ENCODE data around the gene SERPINF2.
"Not testable (repeated sequence)": the region's sequence is repeated elsewhere in the genome, so short reads cannot be mapped to it uniquely, and the experiment has no call there.

The SERPINF2 gene

GRCh38 chr17:1797323-1797722, 54.7 kb downstream of the SERPINF2 start:
- H3K36me3 ChIP-seq (ENCODE audit: control insufficient read depth, insufficient read depth, low read length), result peaks cover 28% of the 10 kb centered on the region
- H3K4me3 ChIP-seq (ENCODE audit: low read depth, low read length), result no peak overlapping the region
- H3K4me1 ChIP-seq (ENCODE audit: control insufficient read depth, insufficient read depth, low read length), result no peaks in the 10 kb centered on the region
- no peak overlapping the region for H3K9ac ChIP-seq (ENCODE audit: low read length)
- H3K27ac ChIP-seq (ENCODE audit: low read depth, low read length), result no peak overlapping the region
- no peaks in the 10 kb centered on the region for H3K27me3 ChIP-seq (ENCODE audit: control insufficient read depth, insufficient read depth, low read length)
- no peaks in the 10 kb centered on the region for H3K9me3 ChIP-seq (ENCODE audit: control insufficient read depth, insufficient read depth, low read depth, low read length)

GRCh38 chr17:1797846-1798245, 55.2 kb downstream of the SERPINF2 start:
- H3K4me1 ChIP-seq (ENCODE audit: control insufficient read depth, insufficient read depth, low read length); H3K9me3 ChIP-seq (ENCODE audit: control insufficient read depth, insufficient read depth, low read depth, low read length); H3K27me3 ChIP-seq (ENCODE audit: control insufficient read depth, insufficient read depth, low read length); H3K27ac ChIP-seq (ENCODE audit: low read depth, low read length); H3K4me3 ChIP-seq (ENCODE audit: low read depth, low read length); H3K9ac ChIP-seq (ENCODE audit: low read length): not testable (repeated sequence)
- H3K36me3 ChIP-seq (ENCODE audit: control insufficient read depth, insufficient read depth, low read length), result peaks cover 28% of the 10 kb centered on the region

- Histone ChIP-seq H3K4me1 (ENCODE audit: control insufficient read depth, insufficient read depth, low read length) (no peaks in the 10 kb centered on the region), H3K36me3 (ENCODE audit: control insufficient read depth, insufficient read depth, low read length) (peaks cover 44% of the 10 kb centered on the region), H3K9ac (ENCODE audit: low read length) (no peak overlapping the region), H3K4me3 (ENCODE audit: low read depth, low read length) (no peak overlapping the region), H3K9me3 (ENCODE audit: control insufficient read depth, insufficient read depth, low read depth, low read length) (no peaks in the 10 kb centered on the region), H3K27me3 (ENCODE audit: control insufficient read depth, insufficient read depth, low read length) (no peaks in the 10 kb centered on the region), H3K27ac (ENCODE audit: low read depth, low read length) (no peak overlapping the region)
Observed at GRCh38 chr17:1800240-1800639, 57.6 kb downstream of the SERPINF2 start.

- H3K9ac ChIP-seq (ENCODE audit: low read length), result no peak overlapping the region
- no peaks in the 10 kb centered on the region for H3K9me3 ChIP-seq (ENCODE audit: control insufficient read depth, insufficient read depth, low read depth, low read length)
- H3K27ac ChIP-seq (ENCODE audit: low read depth, low read length), result no peak overlapping the region
- peaks cover 44% of the 10 kb centered on the region for H3K36me3 ChIP-seq (ENCODE audit: control insufficient read depth, insufficient read depth, low read length)
- H3K4me1 ChIP-seq (ENCODE audit: control insufficient read depth, insufficient read depth, low read length), result no peaks in the 10 kb centered on the region
- H3K27me3 ChIP-seq (ENCODE audit: control insufficient read depth, insufficient read depth, low read length), result no peaks in the 10 kb centered on the region
- H3K4me3 ChIP-seq (ENCODE audit: low read depth, low read length), result no peak overlapping the region
Observed at GRCh38 chr17:1800712-1801111, 58.0 kb downstream of the SERPINF2 start.

- H3K9ac ChIP-seq (ENCODE audit: low read length), result no peak overlapping the region
- peaks cover 39% of the 10 kb centered on the region for H3K36me3 ChIP-seq (ENCODE audit: control insufficient read depth, insufficient read depth, low read length)
- H3K27me3 ChIP-seq (ENCODE audit: control insufficient read depth, insufficient read depth, low read length), result no peaks in the 10 kb centered on the region
- H3K4me3 ChIP-seq (ENCODE audit: low read depth, low read length), result no peak overlapping the region
- no peak overlapping the region for H3K27ac ChIP-seq (ENCODE audit: low read depth, low read length)
- H3K4me1 ChIP-seq (ENCODE audit: control insufficient read depth, insufficient read depth, low read length), result no peaks in the 10 kb centered on the region
- H3K9me3 ChIP-seq (ENCODE audit: control insufficient read depth, insufficient read depth, low read depth, low read length), result no peaks in the 10 kb centered on the region
Observed at GRCh38 chr17:1802429-1802828, 59.8 kb downstream of the SERPINF2 start.

- no peaks in the 10 kb centered on the region for H3K27me3 ChIP-seq (ENCODE audit: control insufficient read depth, insufficient read depth, low read length)
- no peaks in the 10 kb centered on the region for H3K4me1 ChIP-seq (ENCODE audit: control insufficient read depth, insufficient read depth, low read length)
- H3K27ac ChIP-seq (ENCODE audit: low read depth, low read length), result no peak overlapping the region
- H3K9ac ChIP-seq (ENCODE audit: low read length), result no peak overlapping the region
- no peak overlapping the region for H3K4me3 ChIP-seq (ENCODE audit: low read depth, low read length)
- no peaks in the 10 kb centered on the region for H3K9me3 ChIP-seq (ENCODE audit: control insufficient read depth, insufficient read depth, low read depth, low read length)
- peaks cover 38% of the 10 kb centered on the region for H3K36me3 ChIP-seq (ENCODE audit: control insufficient read depth, insufficient read depth, low read length)
Observed at GRCh38 chr17:1803280-1803679, 60.6 kb downstream of the SERPINF2 start.

Data from HUES6 (cell line).